PC-9 (cell line): ENCODE data around the gene BOD1.

Experiments
- EZH2 ChIP-seq: fragments of 200-600 bp; sonication (generic); IDR thresholded peaks from 2 replicates; pipeline ENCODE4 v1.8.0; 2017; ENCODE audit warnings: antibody characterized with exemption, low read depth
- TF ChIP-seq, protein P1 (sequence below): fragments of 200-600 bp; sonication (generic); conservative IDR thresholded peaks from 2 replicates; pipeline ENCODE4 v1.6.1; 2017; ENCODE audit warnings: mixed run types, antibody characterized with exemption, mild to moderate bottlenecking, moderate library complexity

GRCh38 chr5:173565491-173566072, 50.9 kb downstream of the BOD1 start:
- TF ChIP-seq, protein P1, sequence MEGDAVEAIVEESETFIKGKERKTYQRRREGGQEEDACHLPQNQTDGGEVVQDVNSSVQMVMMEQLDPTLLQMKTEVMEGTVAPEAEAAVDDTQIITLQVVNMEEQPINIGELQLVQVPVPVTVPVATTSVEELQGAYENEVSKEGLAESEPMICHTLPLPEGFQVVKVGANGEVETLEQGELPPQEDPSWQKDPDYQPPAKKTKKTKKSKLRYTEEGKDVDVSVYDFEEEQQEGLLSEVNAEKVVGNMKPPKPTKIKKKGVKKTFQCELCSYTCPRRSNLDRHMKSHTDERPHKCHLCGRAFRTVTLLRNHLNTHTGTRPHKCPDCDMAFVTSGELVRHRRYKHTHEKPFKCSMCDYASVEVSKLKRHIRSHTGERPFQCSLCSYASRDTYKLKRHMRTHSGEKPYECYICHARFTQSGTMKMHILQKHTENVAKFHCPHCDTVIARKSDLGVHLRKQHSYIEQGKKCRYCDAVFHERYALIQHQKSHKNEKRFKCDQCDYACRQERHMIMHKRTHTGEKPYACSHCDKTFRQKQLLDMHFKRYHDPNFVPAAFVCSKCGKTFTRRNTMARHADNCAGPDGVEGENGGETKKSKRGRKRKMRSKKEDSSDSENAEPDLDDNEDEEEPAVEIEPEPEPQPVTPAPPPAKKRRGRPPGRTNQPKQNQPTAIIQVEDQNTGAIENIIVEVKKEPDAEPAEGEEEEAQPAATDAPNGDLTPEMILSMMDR, result no peak
- TF ChIP-seq EZH2, result no peak
